Amniotic stem cell (primary cell): ENCODE results near the gene GPATCH2.
"Not testable (repeated sequence)": the region's sequence is repeated elsewhere in the genome, so short reads cannot be mapped to it uniquely, and the experiment has no call there.

Experiments
- DNase-seq: peaks from one replicate; lab custom pipeline; 2025; lab: John Stamatoyannopoulos, UW

Gene GPATCH2

GRCh38 chr1:217525773-217526490 is 105.0 kb downstream of the GPATCH2 start:
- no peak for DNase-seq

GRCh38 chr1:217524787-217525520 is 105.9 kb downstream of the GPATCH2 start:
- DNase-seq: no peak

DNA sequence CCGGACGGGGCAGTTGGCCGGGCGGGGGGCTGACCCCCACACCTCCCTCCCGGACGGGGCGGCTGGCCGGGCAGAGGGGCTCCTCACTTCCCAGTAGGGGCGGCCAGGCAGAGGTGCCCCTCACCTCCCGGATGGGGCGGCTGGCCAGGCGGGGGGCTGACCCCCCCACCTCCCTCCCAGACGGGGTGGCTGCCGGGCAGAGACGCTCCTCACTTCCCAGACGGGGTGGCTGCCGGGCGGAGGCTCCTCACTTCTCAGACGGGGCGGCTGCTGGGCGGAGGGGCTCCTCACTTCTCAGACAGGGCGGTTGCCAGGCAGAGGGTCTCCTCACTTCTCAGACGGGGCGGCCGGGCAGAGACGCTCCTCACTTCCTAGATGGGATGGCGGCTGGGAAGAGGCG is 107.0 kb downstream of the GPATCH2 start:
- not testable (repeated sequence) for DNase-seq

GRCh38 chr1:217522277-217522676 is 108.6 kb downstream of the GPATCH2 start:
- DNase-seq: no peak

DNA sequence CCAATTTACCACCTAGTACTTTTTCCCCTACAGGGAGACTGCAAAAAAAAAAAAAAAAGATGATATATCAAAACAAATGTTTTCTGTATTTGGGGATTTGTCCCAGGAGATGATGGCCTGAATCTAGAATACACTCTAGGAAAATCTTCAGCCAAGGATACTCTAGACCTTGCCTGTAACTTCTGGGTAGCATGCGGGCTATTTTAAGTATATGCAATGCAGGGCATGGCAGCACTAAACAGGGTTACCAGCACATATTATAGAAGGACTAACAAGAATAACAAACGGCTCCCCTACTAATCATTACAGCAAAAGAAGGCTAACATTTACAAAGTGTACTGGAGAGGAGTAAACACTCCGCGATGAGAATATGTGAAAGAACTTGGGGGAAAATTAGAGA is 109.6 kb downstream of the GPATCH2 start:
- DNase-seq: no peak

DNA sequence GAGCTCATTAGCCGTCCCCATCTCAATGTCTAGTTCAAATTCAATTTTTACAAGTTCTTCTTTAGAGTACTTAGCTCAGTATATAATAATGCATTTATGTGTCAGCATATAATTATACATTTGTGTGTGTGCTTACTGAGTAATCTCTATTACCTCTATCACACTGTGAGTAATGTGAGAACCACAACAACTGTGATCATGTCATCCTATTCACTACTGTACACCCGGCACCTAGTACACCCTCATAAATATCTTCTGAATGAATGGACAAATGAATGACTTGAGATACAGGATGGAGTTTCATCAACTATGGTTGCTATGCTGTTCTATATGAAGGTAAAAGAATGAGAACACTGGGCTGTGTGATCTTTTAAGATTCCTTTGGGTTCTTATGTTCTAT is 124.0 kb downstream of the GPATCH2 start:
- no peak for DNase-seq

DNA sequence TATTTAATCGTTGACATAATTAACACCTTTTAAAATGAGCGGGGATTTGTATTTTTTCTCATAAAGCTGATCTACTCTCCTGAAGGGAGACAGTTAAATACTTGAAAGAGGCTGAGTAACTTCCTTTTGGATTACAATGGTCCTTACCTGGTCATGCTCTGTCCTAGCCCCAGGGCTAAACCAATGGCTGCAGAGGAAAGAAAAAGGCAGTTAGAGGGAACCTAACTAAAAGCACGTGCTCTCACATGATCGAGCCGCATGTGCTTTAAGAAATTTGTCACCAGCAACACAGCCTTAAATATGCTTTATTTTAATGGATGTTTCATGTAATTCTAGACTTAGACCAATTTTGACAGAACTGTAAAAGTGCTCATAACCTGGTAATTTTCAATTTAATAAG is 132.7 kb downstream of the GPATCH2 start:
- DNase-seq: no peak

DNA sequence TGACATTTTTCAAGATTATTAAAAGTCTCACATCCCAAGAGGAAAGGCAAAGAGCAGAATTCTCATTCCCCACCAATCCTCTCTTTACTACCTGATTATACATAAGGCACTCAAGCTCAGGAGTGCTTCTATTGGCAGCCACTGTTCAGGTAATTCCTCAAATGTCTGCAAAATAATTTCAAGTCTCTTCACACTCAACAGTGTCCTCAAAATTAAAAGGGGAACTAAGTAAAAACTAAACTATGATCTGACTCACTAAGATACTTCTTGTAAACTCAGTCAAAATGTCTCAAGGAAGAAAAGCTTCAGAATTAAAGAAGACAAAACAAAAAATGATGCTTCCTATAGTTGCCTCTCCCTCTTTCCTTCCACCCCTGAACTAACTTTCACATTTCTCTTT is 135.6 kb downstream of the GPATCH2 start:
- no peak for DNase-seq

DNA sequence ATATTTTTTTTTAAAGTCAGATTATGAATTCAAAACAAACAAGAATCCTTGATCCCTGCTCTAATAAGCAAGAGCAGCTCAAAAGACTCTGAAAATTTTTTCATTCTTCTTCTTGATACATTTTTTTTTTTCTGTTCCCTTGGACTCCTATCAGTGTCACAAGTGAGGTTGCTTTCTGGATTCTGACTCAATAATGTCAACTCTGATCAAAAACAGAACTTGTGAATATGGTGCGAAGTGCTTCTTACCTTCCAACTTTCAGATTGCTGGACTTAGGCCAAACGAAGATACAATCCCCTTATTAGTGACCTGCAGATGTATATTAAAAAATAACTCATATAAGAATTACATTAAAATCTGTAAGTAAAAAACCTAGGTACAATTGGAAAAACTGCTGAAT is 136.1 kb downstream of the GPATCH2 start:
- DNase-seq: no peak

- no peak for DNase-seq
These were observed 137.6 kb downstream of the GPATCH2 start for GRCh38 chr1:217493290-217493689.

DNA sequence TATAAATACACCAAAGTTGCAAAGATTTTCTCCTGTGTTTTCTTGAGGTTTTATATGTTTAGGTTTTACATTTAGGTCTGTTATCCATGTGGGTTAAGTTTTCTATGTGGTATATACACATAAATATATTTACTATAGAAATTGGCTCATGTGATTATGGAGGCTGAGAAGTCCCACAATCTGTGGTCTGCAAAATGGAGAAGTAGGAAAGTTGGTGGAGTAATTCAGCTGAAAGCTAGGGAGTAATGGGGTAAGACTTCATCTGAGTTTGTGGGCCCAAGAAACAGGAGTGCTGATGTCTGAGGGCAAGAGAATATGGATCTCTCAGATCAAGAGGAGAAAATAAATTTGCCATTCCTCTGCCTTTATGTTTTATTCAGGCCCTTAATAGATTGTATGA is 146.0 kb downstream of the GPATCH2 start:
- DNase-seq: no peak

- DNase-seq: peak; percentile 7
These were observed 148.4 kb downstream of the GPATCH2 start for GRCh38 chr1:217482356-217483102.

GRCh38 chr1:217478450-217478849 is 152.4 kb downstream of the GPATCH2 start:
- no peak for DNase-seq

DNA sequence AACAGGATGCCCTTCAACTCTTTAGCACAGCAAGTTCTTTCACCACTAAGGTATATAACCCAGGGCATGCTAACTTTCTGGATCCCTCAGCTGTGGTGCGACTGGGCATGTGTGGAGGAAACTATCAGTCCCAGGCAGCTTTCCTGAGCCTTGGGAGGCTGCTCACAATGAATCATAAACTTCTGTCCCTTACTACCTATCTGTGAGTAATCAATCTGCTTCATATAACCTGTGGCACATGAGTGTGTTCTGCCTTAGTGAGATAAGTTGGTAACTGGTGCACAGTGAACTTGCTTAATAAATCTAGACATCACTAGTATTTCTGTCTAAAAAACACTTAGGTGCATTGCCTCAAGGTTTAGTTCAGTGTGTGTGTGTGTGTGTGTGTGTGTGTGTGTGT is 158.0 kb downstream of the GPATCH2 start:
- DNase-seq: no peak

DNA sequence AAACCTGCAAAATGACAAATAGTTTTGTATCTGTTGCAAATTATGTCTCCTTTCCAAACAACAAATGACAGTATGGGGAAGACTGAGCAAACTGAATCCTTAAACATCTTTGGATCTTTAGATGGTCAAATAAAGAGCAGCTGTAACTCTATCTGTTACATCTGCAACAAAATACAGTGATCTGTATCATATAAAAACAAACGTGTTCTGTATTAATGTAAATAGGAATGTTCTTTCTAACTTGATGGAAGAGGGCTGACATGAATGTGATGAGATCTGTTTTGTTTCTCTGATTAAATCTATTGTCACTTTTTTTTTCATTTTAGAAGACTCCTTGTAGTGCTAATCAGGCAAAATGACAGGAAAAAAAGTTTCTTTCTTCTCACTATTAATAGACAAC is 159.5 kb downstream of the GPATCH2 start:
- DNase-seq: no peak

DNA sequence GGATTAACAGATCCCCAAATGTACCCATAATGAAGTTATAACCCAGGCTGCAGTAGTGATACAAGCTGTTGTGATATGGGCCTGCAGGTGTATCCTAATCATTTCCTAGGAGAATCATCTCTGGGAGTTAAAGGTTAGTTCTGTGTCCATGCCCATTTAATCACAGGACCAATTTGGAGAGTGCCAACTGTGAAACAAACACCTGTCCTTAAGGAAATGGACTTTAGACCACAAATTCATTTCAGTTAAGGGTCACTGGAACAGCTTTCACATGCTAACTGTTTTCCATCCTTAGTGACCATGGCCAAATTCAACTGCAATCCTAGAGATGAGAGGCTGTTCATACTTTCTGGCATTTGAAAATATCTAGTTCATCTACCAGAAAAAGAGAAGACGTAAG is 160.9 kb downstream of the GPATCH2 start:
- DNase-seq: no peak

DNA sequence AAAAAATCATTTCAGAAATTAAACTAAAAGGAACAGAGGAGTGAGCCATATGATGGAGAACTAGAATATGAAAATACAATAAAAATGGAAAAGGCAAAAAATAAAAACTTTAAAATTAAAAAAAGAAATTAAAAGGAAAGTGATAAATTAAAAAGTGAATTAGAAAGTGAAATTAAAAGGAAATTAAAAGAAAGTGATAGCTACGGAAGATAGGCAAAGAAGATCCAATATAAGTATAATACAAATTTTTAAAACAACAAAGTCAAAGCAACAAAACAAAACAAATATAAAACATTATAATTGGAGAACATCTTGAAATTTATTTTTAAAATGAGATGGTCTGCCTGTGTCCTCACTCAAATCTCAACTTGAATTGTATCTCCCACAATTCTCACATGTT is 165.8 kb downstream of the GPATCH2 start:
- no peak for DNase-seq

- no peak for DNase-seq
These were observed 168.2 kb downstream of the GPATCH2 start for GRCh38 chr1:217462666-217463065.

- no peak for DNase-seq
These were observed 168.7 kb downstream of the GPATCH2 start for GRCh38 chr1:217462159-217462558.

- no peak for DNase-seq
These were observed 173.9 kb downstream of the GPATCH2 start for GRCh38 chr1:217457016-217457415.

DNA sequence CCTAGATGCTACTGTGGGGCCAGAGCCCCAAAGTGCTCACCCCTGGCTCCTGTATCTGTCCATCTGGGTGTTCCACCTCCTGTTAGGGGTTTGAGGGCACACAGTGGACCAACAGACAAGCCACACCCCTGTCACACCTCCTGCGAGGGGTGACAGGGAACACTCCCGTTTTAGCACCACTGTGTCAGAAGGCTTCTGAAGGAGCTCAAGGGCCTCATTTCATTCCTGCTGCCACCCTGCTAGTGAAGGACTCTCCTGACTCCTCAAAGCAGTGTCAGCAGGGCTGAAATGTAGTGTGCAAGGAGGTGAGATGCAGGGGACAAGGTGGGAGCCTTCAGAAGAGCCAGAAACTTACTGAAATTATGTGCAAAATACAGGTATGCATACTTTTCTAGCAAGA is 174.6 kb downstream of the GPATCH2 start:
- no peak for DNase-seq

GRCh38 chr1:217453816-217454215 is 177.1 kb downstream of the GPATCH2 start:
- no peak for DNase-seq

DNA sequence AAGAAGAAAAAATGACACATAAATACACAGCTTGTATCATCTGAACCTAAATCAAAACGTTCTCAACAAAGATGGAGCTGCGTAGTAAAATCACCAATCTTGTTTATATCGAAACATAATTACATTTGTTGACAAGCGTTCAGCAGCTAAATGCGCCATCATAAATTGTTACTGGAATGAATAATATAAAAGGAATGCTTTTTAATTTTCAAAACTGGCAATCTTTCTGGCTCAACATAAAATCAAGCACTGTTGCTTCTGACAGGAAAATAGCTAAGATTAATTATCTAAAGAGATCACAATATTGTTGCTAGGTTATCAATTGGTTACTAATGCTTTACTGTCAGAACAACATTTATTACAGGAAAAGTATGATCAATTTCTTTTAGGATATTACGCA is 181.5 kb downstream of the GPATCH2 start:
- no peak for DNase-seq
